SU-DHL-6 (cell line): Measurements from ENCODE around the gene CCDC188.

Experiments used
- H2AFZ ChIP-seq: fragments of 200-600 bp; sonication (generic); 2 replicates; pipeline ENCODE4 v1.6.1; 2014; ENCODE audit warnings: low read depth, mild to moderate bottlenecking, moderate library complexity, mixed read lengths, antibody characterized with exemption, low read length; ENCODE audit not compliant: severe bottlenecking
- H3F3A ChIP-seq: fragments of 200-600 bp; shearing (Covaris generic); 2 replicates; pipeline ENCODE4 v1.6.0; 2016; ENCODE audit warnings: antibody characterized with exemption, mild to moderate bottlenecking; ENCODE audit not compliant: insufficient read depth
- H3K27ac ChIP-seq: fragments of 200-600 bp; sonication (generic); 2 replicates; pipeline ENCODE4 v1.5.1; 2016; ENCODE audit warnings: low read depth, mild to moderate bottlenecking, low read length, moderate library complexity, mixed read lengths
- H3K27me3 ChIP-seq: fragments of 200-600 bp; sonication (generic), shearing (Covaris generic); 2 replicates; pipeline ENCODE4 v1.6.0; 2014; ENCODE audit warnings: mild to moderate bottlenecking, low read length
- H3K36me3 ChIP-seq: fragments of 200-600 bp; sonication (generic); 2 replicates; pipeline ENCODE4 v1.6.1; 2014; ENCODE audit warnings: mild to moderate bottlenecking, low read length, mixed read lengths
- H3K4me2 ChIP-seq: fragments of 300-600, 200-600 bp; shearing (Covaris generic), sonication (generic); 2 replicates; pipeline ENCODE4 v1.6.0; 2014; ENCODE audit warnings: low read length, low read depth, mild to moderate bottlenecking; ENCODE audit not compliant: poor library complexity, severe bottlenecking
- H3K4me3 ChIP-seq: fragments of 200-600 bp; sonication (generic); 2 replicates; pipeline ENCODE4 v1.5.1; 2014; ENCODE audit warnings: antibody characterized with exemption, low read length, mild to moderate bottlenecking, mixed read lengths; ENCODE audit not compliant: insufficient read depth, poor library complexity, severe bottlenecking
- H3K79me2 ChIP-seq: fragments of 200-600 bp; sonication (generic); 2 replicates; pipeline ENCODE4 v1.6.1; 2014; ENCODE audit warnings: mild to moderate bottlenecking, low read length, moderate library complexity; ENCODE audit not compliant: insufficient read depth
- H3K9ac ChIP-seq: fragments of 200-600 bp; sonication (generic); 2 replicates; pipeline ENCODE4 v1.7.0; 2014; ENCODE audit warnings: mild to moderate bottlenecking, low read length
- H3K9me2 ChIP-seq: fragments of 200-600 bp; sonication (generic); replicated peaks from 2 replicates; pipeline ENCODE4 v1.6.1; 2014; ENCODE audit warnings: low read length; ENCODE audit not compliant: insufficient read depth
- H3K9me3 ChIP-seq: fragments of 200-600 bp; sonication (generic); 2 replicates; pipeline ENCODE4 v1.6.1; 2014; ENCODE audit warnings: low read length, mixed read lengths; ENCODE audit not compliant: insufficient read depth
- H4K20me1 ChIP-seq: fragments of 200-600 bp; sonication (generic); 2 replicates; pipeline ENCODE4 v1.6.1; 2014; ENCODE audit warnings: low read depth, mild to moderate bottlenecking, antibody characterized with exemption, low read length, moderate library complexity, mixed read lengths
- CTCF ChIP-seq: fragments of 200-600 bp; sonication (generic); IDR thresholded peaks from one replicate; pipeline ENCODE4 v1.5.1; 2017; ENCODE audit warnings: antibody characterized with exemption, mild to moderate bottlenecking, low read length, moderate library complexity; ENCODE audit not compliant: insufficient read depth, poor library complexity, severe bottlenecking
- EZH2phosphoT487 ChIP-seq: fragments of 200-600 bp; sonication (generic), shearing (Covaris generic); conservative IDR thresholded peaks from 2 replicates; pipeline ENCODE4 v1.6.1; 2018; ENCODE audit warnings: mild to moderate bottlenecking, antibody characterized with exemption, low read length, moderate library complexity, mixed read lengths

CCDC188 gene

GRCh38 chr22:20142711-20143621 lies 7.9 kb downstream of the CCDC188 start:
- H3K9ac ChIP-seq: no peak overlapping the region
- H3F3A ChIP-seq: no peaks in the 10 kb centered on the region
- no peak overlapping the region for H3K4me2 ChIP-seq
- no peak overlapping the region for H3K4me3 ChIP-seq
- H3K79me2 ChIP-seq: no peaks in the 10 kb centered on the region
- no peak overlapping the region for H3K27ac ChIP-seq
- H2AFZ ChIP-seq: no peak overlapping the region
- H3K9me3 ChIP-seq: no peaks in the 10 kb centered on the region
- H3K36me3 ChIP-seq: no peaks in the 10 kb centered on the region
- no peaks in the 10 kb centered on the region for H3K9me2 ChIP-seq
- H3K27me3 ChIP-seq: no peaks in the 10 kb centered on the region
- no peak for TF ChIP-seq EZH2phosphoT487
- H4K20me1 ChIP-seq: no peaks in the 10 kb centered on the region

- no peaks in the 10 kb centered on the region for H3K9me2 ChIP-seq
- H3K9ac ChIP-seq: no peak overlapping the region
- H3K27me3 ChIP-seq: no peaks in the 10 kb centered on the region
- no peaks in the 10 kb centered on the region for H3K9me3 ChIP-seq
- H2AFZ ChIP-seq: no peak overlapping the region
- H3K4me3 ChIP-seq: no peak overlapping the region
- no peaks in the 10 kb centered on the region for H4K20me1 ChIP-seq
- TF ChIP-seq EZH2phosphoT487: no peak
- no peak for TF ChIP-seq CTCF
- no peak overlapping the region for H3K27ac ChIP-seq
- no peaks in the 10 kb centered on the region for H3K36me3 ChIP-seq
- H3K79me2 ChIP-seq: no peaks in the 10 kb centered on the region
- H3F3A ChIP-seq: no peaks in the 10 kb centered on the region
- no peak overlapping the region for H3K4me2 ChIP-seq
These were observed 9.4 kb downstream of the CCDC188 start for GRCh38 chr22:20141186-20142077.

GRCh38 chr22:20140521-20140964 lies 10.3 kb downstream of the CCDC188 start:
- H4K20me1 ChIP-seq: no peaks in the 10 kb centered on the region
- H3K36me3 ChIP-seq: no peaks in the 10 kb centered on the region
- no peaks in the 10 kb centered on the region for H3K27me3 ChIP-seq
- H3K4me2 ChIP-seq: no peak overlapping the region
- H3F3A ChIP-seq: no peaks in the 10 kb centered on the region
- no peak overlapping the region for H3K4me3 ChIP-seq
- H3K9me2 ChIP-seq: no peaks in the 10 kb centered on the region
- H3K9me3 ChIP-seq: no peaks in the 10 kb centered on the region
- no peak overlapping the region for H3K9ac ChIP-seq
- TF ChIP-seq CTCF: no peak
- no peak for TF ChIP-seq EZH2phosphoT487
- no peak overlapping the region for H2AFZ ChIP-seq
- no peak overlapping the region for H3K27ac ChIP-seq
- H3K79me2 ChIP-seq: no peaks in the 10 kb centered on the region
